ENCODE measurements around the gene LEF1.

The LEF1 gene

DNA sequence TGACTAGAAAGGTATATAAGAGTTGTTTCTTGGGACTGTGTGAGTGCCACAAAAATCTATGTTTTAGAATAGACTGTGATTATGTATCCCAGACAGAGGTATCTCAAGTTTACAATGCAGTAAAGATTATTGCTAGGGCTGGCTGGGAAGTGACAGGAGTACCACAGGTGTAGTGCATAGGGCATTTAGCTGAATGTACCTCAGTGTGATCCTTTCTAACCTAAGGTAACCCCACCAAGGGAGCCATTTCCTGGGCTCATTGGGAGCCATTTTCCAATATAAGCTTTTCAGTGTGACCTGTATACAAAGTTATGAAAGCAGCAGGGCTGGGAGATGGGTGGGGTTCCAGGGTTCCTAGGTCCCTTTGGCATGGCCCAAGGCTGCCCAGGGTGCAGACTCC lies 6.1 kb upstream of the LEF1 start:
- no peak for DNase-seq

- DNase-seq: no peak
These were observed 4.9 kb upstream of the LEF1 start for GRCh38 chr4:108173599-108174057.

GRCh38 chr4:108172753-108173598 lies 4.2 kb upstream of the LEF1 start:
- no peak for DNase-seq

DNA sequence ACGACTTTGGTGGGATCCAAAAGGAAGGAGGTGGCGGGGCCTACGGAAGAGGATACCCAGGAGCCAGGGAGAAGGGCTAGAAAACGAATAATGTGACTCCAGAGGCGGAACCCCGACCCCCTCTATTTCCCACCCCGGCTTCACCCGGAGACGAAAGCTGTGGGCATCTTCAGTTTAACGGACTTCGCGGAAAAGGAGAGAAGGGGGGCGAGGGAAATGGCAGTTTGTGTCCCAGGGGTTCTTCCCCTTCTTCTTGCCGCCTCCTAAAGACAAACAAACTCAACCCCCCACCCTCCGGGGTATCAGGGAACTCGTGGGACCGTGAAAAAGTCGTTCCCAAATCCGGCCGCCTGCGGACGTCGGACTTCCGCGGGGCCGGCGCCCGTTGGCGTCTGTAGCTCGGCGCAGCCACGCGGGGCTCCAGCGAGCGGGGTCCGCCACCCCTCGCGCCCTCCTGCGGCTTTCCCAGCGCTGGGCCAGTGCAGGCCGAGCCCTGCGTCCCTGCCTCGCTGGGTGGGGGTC lies 3.6 kb upstream of the LEF1 start:
- DNase-seq: no peak

DNA sequence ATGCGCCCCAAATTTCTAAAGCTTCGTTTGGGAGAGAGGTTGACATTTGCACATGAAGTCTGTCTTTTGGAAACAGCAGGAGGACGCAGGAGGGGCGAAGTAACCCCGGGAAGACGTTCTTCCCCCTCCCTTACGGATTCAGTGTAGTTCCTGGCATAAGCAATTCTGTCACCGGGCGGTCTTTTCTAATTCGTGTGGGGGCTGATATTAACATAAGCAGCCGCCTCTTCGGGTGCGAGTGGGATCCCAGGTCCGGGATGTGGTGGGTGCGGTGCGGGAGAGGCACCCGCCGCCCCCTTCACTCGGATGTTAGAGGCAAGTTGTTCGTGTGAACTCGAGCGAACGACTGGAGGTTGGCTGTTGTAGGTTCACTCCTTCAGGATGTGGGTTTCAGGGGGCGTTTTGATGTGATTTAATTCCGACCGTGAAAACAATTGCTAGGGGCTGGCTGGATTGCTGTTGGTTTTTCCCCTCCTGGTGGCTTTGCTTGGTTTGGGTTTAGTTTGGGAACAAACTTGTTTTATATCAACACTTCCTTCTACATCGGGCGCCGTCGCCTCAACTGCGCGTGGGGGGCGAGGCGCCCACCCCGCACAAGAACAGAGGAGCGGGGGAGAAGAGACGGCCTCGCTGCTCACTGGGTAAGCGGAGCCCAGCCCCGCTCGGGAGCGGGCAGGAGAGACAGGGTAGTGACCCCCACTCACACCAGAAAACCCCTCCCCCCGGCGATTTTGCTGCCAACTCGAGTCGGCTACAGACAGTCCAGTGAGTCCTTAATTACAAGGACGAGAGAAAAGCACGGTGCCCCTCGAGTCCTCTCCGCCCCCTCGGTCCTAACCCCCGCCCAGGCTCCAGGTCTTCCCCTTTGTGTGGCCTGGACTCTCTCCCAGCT lies 2.9 kb upstream of the LEF1 start:
- DNase-seq: no peak

DNA sequence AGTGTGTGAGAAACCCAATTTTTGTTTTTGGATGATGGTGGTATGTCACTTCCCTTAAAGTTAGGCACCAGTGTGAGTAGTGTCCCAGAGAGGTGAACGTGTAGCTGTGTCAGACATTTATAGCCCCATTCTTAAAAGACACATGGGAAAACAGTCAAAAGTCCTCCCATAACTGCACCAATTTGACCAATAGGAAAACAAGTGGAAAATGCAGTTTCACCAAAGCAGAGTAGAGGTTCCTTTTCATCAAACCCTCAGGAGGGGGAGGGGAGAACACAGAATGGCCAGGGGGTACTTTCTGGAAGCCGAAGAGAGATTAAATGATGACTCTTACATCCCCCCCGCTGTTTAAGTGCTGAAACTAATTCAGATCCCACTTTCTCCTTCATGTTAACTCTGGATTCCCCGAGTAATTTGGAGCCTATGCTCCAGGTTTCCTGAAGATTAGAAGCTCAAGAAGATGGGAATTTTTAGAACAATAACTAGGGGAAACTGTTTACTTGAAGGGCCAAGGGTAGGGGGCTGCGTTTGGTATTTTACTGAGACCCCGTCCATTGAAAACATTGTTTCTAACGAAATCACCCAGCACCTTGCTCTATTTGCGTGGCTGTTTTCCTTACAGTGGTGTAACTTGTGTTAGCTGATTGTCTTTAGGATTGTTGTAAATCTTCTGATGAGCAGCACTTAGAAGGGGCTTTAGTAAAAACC lies 2.1 kb upstream of the LEF1 start:
- no peak for DNase-seq

DNA sequence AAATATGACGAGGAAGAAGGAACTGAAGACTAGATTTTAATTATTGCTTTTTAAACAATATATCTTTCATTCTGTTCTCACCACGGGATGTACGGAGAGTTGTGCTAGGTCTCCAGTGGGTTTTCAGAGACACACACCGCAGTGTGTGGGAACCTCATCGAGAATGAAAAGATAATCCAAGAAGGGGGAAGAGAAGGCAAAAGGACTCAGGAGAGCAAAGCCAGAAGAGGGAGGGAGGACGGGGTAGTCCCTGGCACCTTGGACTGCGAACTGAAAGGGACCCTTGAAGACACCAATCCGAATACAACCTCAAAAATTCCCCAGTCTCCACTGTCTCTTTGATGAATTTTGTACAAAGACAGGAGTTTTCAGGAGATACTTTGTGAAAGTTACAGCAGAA lies 932 bp upstream of the LEF1 start:
- DNase-seq: no peak

- DNase-seq: no peak
These were observed 517 bp downstream of the LEF1 start for GRCh38 chr4:108168160-108168670.

DNA sequence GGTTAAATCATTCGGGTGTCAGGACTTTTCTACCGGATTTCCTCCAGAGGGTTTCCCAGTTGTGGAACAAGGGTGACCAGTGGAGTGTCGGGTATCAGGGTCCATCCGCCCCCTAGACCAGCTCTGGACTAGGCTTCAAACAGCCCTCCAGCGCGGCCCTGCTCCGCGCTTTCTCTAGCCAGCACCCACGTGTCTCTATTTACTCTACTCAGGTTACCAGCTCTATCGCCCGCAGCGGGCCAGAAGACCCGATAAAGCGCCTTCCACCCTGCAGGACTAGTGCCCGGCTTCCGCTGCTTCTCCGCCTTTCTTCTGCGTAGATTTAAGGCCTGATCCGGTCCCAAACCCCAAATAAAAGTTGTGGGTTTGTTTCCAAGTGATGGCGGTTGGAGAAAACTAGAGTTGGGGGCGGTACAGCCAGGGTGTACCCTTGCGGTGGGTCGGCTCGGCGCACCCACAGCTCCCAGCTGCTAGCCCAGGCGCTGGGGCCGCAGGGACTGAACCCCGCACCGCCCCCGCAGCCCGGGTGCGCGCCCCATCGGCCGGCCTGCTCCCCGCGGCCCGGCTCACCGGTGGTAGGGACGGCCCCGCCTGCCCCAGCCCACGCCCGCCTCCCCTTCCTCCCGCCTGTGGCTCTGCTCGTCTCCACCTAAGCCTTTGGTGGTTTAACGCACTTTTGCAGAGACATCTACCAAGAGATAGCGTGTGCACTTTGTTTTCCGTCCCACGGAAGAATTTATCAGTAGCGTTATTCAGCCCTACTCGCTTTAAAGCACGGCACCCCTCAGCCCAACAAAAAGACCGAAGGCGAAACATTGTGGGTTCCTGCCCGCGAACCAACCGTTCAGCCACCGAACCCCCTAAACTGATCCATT lies 2.1 kb downstream of the LEF1 start:
- no peak for DNase-seq

DNA sequence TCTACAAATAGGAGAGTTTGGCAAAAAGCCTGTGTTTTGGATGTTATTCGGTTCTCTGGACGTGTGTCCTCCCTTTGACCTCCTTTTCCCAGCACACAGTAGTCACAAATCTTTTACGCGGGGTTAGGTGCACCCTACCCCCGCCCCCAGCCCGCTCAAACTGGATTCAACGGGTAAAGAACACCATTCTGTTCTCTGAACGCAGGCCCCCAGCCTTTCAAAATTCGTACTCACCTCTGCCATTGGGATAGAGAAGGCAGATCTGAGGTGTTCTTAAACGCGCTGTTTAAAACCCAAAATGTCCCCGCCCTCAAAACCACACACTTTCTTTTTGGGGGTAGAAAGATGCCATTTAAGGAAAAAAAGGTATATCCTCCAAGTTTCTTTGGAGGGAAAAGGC lies 2.7 kb downstream of the LEF1 start:
- no peak for DNase-seq

- no peak for DNase-seq
These were observed 3.1 kb downstream of the LEF1 start for GRCh38 chr4:108165586-108165985.

- DNase-seq: no peak
These were observed 5.4 kb downstream of the LEF1 start for GRCh38 chr4:108163351-108163750.

DNA sequence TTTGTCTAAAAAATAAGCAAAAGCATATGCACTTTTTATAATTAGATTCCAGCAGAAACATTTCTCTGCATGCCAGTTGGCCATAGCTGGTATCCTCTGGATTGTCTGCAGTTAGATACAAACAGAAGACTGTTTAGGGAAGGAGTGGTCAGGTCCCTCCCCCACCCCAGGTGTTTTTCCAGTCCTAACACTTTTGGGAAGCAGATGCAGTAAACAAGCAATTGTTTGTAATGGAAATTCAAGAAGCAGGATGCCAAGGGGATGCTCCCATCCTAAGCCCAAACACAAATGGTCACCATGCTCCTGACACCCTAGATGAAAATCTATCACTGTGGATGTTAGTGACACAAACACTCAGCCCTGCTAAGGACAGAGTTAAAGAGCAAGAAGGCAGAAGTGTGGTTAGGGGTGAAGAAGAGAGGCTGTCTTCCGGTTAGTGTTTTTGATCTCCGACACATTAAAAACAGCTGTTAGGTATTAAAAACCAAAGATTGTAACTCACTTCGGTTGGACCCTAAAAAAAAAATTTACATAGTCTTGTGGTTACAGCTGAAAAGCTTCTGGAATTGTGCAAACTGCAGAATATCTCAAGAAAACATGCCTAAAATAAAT lies 7.9 kb downstream of the LEF1 start:
- no peak for DNase-seq

GRCh38 chr4:108159845-108160244 lies 8.9 kb downstream of the LEF1 start:
- DNase-seq: no peak

GRCh38 chr4:108157655-108158054 lies 11.1 kb downstream of the LEF1 start:
- DNase-seq: no peak

DNA sequence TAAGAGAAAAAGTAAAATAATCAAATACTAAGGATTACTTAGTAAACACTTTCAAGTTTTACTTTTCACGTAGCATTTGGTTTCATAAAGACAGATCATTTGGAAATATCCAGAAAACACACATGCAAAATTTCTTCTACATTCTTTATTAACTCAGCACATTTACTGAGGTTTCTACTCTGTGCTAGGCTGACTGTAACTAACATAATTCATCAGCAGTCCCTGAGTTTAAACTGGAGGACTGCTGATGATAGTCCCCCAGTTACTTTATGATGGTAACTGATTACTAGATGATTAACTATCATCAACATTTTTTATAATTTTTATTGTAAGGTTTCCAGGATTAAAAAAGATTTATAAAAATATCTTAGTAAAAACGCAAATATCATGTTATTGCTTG lies 12.3 kb downstream of the LEF1 start:
- DNase-seq: no peak

DNA sequence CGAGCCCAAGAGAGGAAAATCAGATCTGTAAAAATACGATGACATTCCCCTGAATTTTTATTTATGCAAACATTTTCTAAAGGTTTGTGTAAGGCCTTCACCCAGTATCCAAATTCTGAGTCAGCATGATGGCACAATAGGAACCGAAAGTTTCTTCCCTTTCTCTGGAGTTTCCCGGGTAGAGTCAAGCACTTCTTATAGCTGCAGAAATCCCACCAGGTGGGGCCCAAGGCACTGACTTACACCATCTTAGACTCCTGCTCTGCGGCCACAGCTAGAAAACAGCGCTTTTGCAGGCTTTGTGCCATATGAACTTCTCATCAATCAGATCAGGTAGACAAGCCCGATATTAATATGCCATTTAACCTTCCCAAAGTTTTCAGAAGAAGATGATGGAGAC lies 13.4 kb downstream of the LEF1 start:
- DNase-seq: no peak

DNA sequence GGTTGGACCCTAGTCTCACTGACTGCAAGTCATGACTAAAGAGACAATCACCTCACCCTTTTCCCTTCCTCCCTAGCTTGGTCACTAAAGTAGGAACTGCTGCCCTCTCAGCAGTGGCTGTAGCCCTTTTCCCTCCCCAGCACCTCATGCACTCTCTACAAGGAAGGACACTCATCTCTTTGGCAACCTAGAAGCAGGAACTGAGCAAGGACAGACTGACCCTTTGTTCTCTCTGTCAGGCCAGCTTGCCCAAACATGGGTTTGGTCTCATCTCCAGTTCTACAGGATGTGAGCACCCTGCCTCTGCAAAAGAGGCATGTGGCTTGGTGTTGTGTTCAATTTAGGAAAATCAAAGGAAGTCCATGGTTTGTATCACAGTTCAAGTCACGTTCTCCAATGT lies 15.8 kb downstream of the LEF1 start:
- no peak for DNase-seq

DNA sequence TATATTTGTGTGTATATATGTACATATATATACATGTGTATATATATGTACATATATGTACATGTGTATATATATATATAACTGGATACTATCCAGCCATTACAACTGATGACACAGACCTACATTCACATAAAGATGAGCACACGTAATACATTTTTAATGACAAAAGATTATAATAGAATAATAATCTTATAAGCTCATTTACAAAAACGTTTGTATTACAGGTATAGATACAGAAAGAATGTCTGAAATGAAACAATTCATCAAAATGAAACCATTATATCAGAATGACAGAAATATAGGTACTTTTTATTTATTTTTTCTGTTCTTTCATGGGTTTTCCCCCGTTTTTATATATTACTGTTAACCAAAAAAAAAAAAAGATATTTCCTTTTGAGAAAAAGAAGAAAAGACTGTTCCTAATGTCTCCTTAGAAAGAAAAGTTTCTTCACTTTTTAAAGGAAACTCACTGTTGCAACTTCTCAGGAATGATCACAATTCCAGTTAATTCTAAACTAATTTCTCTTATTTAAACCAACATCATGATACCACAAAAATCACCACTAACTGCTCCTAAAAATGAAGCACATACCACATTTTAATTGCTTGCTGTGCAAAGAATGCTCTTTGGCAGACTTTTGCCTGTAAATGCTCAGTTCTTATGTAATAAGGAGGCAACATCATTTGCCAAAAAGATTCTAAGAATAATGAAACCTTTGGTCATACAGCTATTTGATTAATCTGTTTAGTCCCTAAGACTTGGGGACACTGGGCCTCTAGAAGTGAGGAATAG lies 18.9 kb downstream of the LEF1 start:
- DNase-seq: no peak

- DNase-seq: no peak
These were observed 20.4 kb downstream of the LEF1 start for GRCh38 chr4:108148316-108148715.

GRCh38 chr4:108146819-108147218 lies 21.9 kb downstream of the LEF1 start:
- no peak for DNase-seq

All from cerebellar nuclear complex (tissue), 1 donor.